Ovary (tissue), 9 donors: Measurements from ENCODE around the gene RCAN3. TPM values are rescaled to one million over a fixed set of nuclear protein-coding genes. Genes with fewer than 3 reads are reported as not detected.
"Not testable (repeated sequence)": the region's sequence is repeated elsewhere in the genome, so short reads cannot be mapped to it uniquely, and the experiment has no call there.

Source experiments
- DNase-seq, 5 donors: peaks; one replicate each; pipeline ENCODE4 v3.0.0-alpha.2; 2019 to 2020
- H3K27ac ChIP-seq, 2 donors: fragments of 200-600 bp; one replicate each; pipeline versions ENCODE4 v1.5.1 to v1.8.0; 2019 to 2022
- H3K27me3 ChIP-seq: fragments of 200-600 bp; one replicate; pipeline ENCODE4 v1.8.0; 2022
- H3K36me3 ChIP-seq: fragments of 200-600 bp; sonication (generic); one replicate; pipeline ENCODE4 v1.5.1; 2019
- H3K4me1 ChIP-seq: one replicate; pipeline ENCODE4 v1.8.1; 2013; ENCODE audit warnings: mild to moderate bottlenecking, moderate library complexity; ENCODE audit not compliant: insufficient read depth
- H3K4me3 ChIP-seq: fragments of 200-600 bp; sonication (generic); one replicate; pipeline ENCODE4 v1.5.1; 2017
- H3K9me3 ChIP-seq, 2 donors: fragments of 200-600 bp in 1 of 2; sonication (generic) in 1 of 2; one replicate each; pipeline versions ENCODE4 v1.5.1 to v1.8.1; 2013 to 2019; ENCODE audit warnings: mild to moderate bottlenecking in 1 of 2, moderate library complexity in 1 of 2
- EP300 ChIP-seq: sonication (generic); formaldehyde crosslinking; IDR thresholded peaks from one replicate; pipeline ENCODE4 v1.6.1; 2017; ENCODE audit warnings: antibody characterized with exemption
- POLR2A ChIP-seq: fragments of 450-650 bp; IDR thresholded peaks from one replicate; pipeline ENCODE4 v1.6.1; 2017; ENCODE audit warnings: antibody characterized with exemption, mild to moderate bottlenecking, moderate library complexity
- WGBS, 3 donors: extraction: QIAGEN DNeasy Blood & Tissue Kit in 1 of 3; methylation state at CpG; one replicate each; pipeline versions ENCODE4 v1.1.5 to v1.1.7; 2013 to 2017; 5-methylcytosine and 5-hydroxymethylcytosine counted together
- intact Hi-C, 4 donors: fragments of 100-400 bp; cut with DNase I; formaldehyde crosslinking; loops; one replicate each; pipeline versions ENCODE4 v1.11.0 to v1.15.1; 2022 to 2023
- polyA plus RNA-seq, 2 donors: library from polyadenylated mRNA; stranded (reverse); fragments of 200-250 nt in 1 of 2; fragments of 350-450 nt in 1 of 2; fragmentation: Illumina TruSeq in 1 of 2; extraction: RNeasy Lipid Tissue Mini Kit (QIAGEN cat#74804) in 1 of 2; gene quantifications; one replicate each; pipeline ENCODE4 v1.2.3, GENCODE V29; 2013 to 2014
- total RNA-seq, 7 donors: library from RNA; depleted of rRNA in 2 of 7; stranded (reverse); fragments of >200 nt in 2 of 7; fragmentation: NEBNext Ultra II Directional in 3 of 7; extraction: Animal tissue kit (Norgen Biotek cat#: 25700) in 3 of 7; gene quantifications; one replicate each; pipeline versions ENCODE4 v1.1.0 to v1.2.4, GENCODE V29; 2016 to 2023
- TF ChIP-seq, protein P1 (sequence below), 3 donors: fragments of 450-650 bp in 2 of 3; fragments of 200-600 bp in 1 of 3; IDR thresholded peaks; one replicate each; pipeline versions ENCODE4 v1.5.1 to v1.8.0; 2016 to 2022; ENCODE audit warnings: antibody characterized with exemption in 3 of 3, mild to moderate bottlenecking in 1 of 3
- donor health status: DM: no; HTN: no; CAD: no; lungs with moderate emphysema.
- donor health status: DM: no; HTN: no; CAD: no.
- donor health status: Bipolar disorder and iron deficiency.
- donor health status: DM: yes; HTN: yes; CAD: no.
- donor health status: DM: no; HTN: no; CAD: no.
- donor health status: DM: yes; HTN: yes; CAD: no.

Gene RCAN3
- total and polyA plus RNA-seq, 9 donors, result 0.25 to 12.4 (median 2.1) TPM

GRCh38 chr1:24516506-24516905 is 13.9 kb downstream of the RCAN3 start:
- intact Hi-C loops, result no loop called here

DNA sequence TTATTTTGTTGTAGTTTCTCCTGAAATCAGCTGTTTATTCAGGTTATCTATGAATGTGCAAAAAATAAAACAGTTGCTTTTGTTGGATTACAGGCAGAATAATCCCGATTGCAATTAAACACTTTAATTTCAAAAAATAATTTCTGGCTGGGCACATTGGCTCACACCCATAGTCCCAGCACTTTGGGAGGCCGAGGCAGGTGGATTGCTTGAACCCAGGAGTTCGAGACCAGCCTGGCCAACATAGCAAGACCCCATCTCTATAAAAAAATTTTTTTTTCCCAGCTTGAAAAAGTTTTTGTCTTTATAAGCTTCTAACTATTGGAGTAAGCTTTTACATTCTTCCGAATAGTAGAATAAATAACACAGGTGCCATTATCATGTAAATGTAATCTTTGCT is 15.3 kb downstream of the RCAN3 start:
- 76 to 80% (median 79%) methylated on average over 4 of the region's 4 CpGs for WGBS, 3 donors
- DNase-seq, result no peak
- no peaks in the 10 kb centered on the region for H3K4me1 ChIP-seq
- intact Hi-C loops, result no loop called here
- no peaks in the 10 kb centered on the region for H3K27me3 ChIP-seq
- H3K36me3 ChIP-seq, result no peaks in the 10 kb centered on the region
- TF ChIP-seq, protein P1, sequence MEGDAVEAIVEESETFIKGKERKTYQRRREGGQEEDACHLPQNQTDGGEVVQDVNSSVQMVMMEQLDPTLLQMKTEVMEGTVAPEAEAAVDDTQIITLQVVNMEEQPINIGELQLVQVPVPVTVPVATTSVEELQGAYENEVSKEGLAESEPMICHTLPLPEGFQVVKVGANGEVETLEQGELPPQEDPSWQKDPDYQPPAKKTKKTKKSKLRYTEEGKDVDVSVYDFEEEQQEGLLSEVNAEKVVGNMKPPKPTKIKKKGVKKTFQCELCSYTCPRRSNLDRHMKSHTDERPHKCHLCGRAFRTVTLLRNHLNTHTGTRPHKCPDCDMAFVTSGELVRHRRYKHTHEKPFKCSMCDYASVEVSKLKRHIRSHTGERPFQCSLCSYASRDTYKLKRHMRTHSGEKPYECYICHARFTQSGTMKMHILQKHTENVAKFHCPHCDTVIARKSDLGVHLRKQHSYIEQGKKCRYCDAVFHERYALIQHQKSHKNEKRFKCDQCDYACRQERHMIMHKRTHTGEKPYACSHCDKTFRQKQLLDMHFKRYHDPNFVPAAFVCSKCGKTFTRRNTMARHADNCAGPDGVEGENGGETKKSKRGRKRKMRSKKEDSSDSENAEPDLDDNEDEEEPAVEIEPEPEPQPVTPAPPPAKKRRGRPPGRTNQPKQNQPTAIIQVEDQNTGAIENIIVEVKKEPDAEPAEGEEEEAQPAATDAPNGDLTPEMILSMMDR (IDR thresholded peaks at IDR 0.05), result no peak
- TF ChIP-seq EP300 (no peak), POLR2A (no peak)
- H3K9me3 ChIP-seq, result no peaks in the 10 kb centered on the region
- no peak overlapping the region for H3K4me3 ChIP-seq
- H3K27ac ChIP-seq, result no peak overlapping the region

More at GRCh38 chr1:24516506-24516905, 13.9 kb downstream of the RCAN3 start:
- H3K27ac ChIP-seq, result no peak overlapping the region
- no peak for DNase-seq
- H3K27me3 ChIP-seq, result no peaks in the 10 kb centered on the region
- H3K9me3 ChIP-seq, result no peaks in the 10 kb centered on the region
- H3K4me3 ChIP-seq, result no peak overlapping the region
- no peaks in the 10 kb centered on the region for H3K4me1 ChIP-seq
- H3K36me3 ChIP-seq, result no peaks in the 10 kb centered on the region
- WGBS, 3 donors, result 70 to 76% (median 74%) methylated on average over 12 of the region's 12 CpGs
- TF ChIP-seq EP300, result no peak

GRCh38 chr1:24520282-24520681 is 17.6 kb downstream of the RCAN3 start:
- WGBS, 3 donors, result 91 to 95% (median 94%) methylated on average over 5 of the region's 5 CpGs
- H3K27me3 ChIP-seq, intact Hi-C loops, H3K4me1 ChIP-seq, DNase-seq, H3K27ac ChIP-seq, H3K9me3 ChIP-seq, H3K4me3 ChIP-seq, H3K36me3 ChIP-seq: not testable (repeated sequence)

DNA sequence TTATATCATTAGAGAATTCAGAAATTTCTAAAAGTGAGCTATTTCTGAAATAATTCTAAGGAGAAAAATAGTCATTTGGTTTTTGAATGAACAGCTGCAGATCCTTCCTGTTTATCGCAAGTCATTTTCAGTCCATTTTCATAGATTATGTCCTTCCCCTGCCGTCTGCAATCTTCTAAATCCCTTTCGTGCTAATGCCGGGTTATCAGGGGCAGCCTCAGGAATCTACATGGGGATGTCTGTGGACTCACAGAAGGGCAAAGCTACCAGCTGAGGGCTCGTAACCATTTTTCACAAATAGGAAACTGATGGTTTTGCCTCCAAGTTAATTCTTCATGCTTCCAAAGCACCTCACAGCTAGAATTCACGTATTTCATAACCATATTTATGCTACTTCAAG is 23.0 kb downstream of the RCAN3 start:
- intact Hi-C loops, result no loop called here
- Histone ChIP-seq H3K4me3 (no peak overlapping the region), H3K36me3 (no peaks in the 10 kb centered on the region), H3K27ac (no peak overlapping the region), H3K27me3 (no peaks in the 10 kb centered on the region), H3K9me3 (no peaks in the 10 kb centered on the region), H3K4me1 (no peaks in the 10 kb centered on the region)
- WGBS, 3 donors, result 81 to 92% (median 82%) methylated on average over 6 of the region's 6 CpGs
- DNase-seq, result no peak
- no peak for TF ChIP-seq POLR2A
- TF ChIP-seq, protein P1 (IDR thresholded peaks at IDR 0.05), result no peak
- TF ChIP-seq EP300, result no peak

- H3K27ac ChIP-seq, result no peak overlapping the region
- no peaks in the 10 kb centered on the region for H3K4me1 ChIP-seq
- H3K27me3 ChIP-seq, result no peaks in the 10 kb centered on the region
- H3K9me3 ChIP-seq, result no peaks in the 10 kb centered on the region
- DNase-seq, result no peak
- H3K4me3 ChIP-seq, result no peak overlapping the region
- intact Hi-C loops, result no loop called here
- no peaks in the 10 kb centered on the region for H3K36me3 ChIP-seq
- WGBS, 3 donors, result 79 to 87% (median 84%) methylated on average over 7 of the region's 7 CpGs
- no peak for TF ChIP-seq POLR2A
- no peak for TF ChIP-seq EP300
Observed at GRCh38 chr1:24526045-24526444, 23.4 kb downstream of the RCAN3 start.

- Histone ChIP-seq H3K4me3 (no peak overlapping the region), H3K27ac (no peak overlapping the region), H3K27me3 (no peaks in the 10 kb centered on the region), H3K9me3 (no peaks in the 10 kb centered on the region), H3K36me3 (no peaks in the 10 kb centered on the region), H3K4me1 (no peaks in the 10 kb centered on the region)
- no peak for DNase-seq
- 83 to 92% (median 88%) methylated on average over 8 of the region's 8 CpGs for WGBS, 3 donors
- intact Hi-C loops, result no loop called here
- TF ChIP-seq, protein P1 (IDR thresholded peaks at IDR 0.05), result no peak
- TF ChIP-seq POLR2A, result no peak
- no peak for TF ChIP-seq EP300
Observed at GRCh38 chr1:24526940-24527542, 24.4 kb downstream of the RCAN3 start.
